Measurements from ENCODE around the gene RNF114. TPM values are rescaled to one million over a fixed set of nuclear protein-coding genes. Genes with fewer than 3 reads are reported as not detected.

The RNF114 gene
- total RNA-seq: 100 to 1,000 TPM in 1 of 4 donors, 10 to 100 TPM in 3; 65.2 to 142 (median 78.1) TPM

GRCh38 chr20:49936153-49937026, at the start of gene RNF114:
TSS of gene RNF114 (plus strand) at chr20:49936397. CDS start at chr20:49936413, 16 bp downstream.
- Histone ChIP-seq H3K4me1 (peaks cover 34 to 55% (median 50%) of the 10 kb centered on the region in 4 donors), H3K4me3 (peak within 1 kb of the TSS; percentile 71 to 99 (median 92)), H3K27ac (replicated peaks in 1 of 4) (peak within 1 kb of the TSS; percentile 89 to 98 (median 94)), H3K9me3 (no peaks in the 10 kb centered on the region), H3K27me3 (no peaks in the 10 kb centered on the region), H3K36me3 (peaks cover 0 to 20% (median 10%) of the 10 kb centered on the region in 4 donors)
- TF ChIP-seq POLR2AphosphoS5 (IDR thresholded peaks at IDR 0.05) (peak; percentile 98 to 99), POLR2A (IDR thresholded peaks at IDR 0.05; ENCODE audit: low read depth) (peak; percentile 92), CTCF (IDR thresholded peaks at IDR 0.05) (peak in 1 of 3 experiments; percentile 23), EP300 (IDR thresholded peaks at IDR 0.05) (no peak)
- intact Hi-C loops (cut with DNase I): no loop called here
- under 1% methylated on average over 22 of the region's 79 CpGs for WGBS
- DNase-seq (ENCODE audit: extremely low spot score): peak; percentile 98

- 73% methylated on average over 11 of the region's 30 CpGs for WGBS
- Histone ChIP-seq H3K4me1 (peaks cover 35 to 49% (median 46%) of the 10 kb centered on the region in 4 donors), H3K9me3 (no peaks in the 10 kb centered on the region), H3K27me3 (no peaks in the 10 kb centered on the region), H3K36me3 (peaks cover 9 to 78% (median 66%) of the 10 kb centered on the region in 4 donors), H3K27ac (replicated peaks in 1 of 4) (peak overlapping the region; percentile 44 to 71 (median 56)), H3K4me3 (no peak overlapping the region)
- TF ChIP-seq POLR2A (IDR thresholded peaks at IDR 0.05; ENCODE audit: low read depth) (no peak), EP300 (IDR thresholded peaks at IDR 0.05) (no peak), POLR2AphosphoS5 (IDR thresholded peaks at IDR 0.05) (no peak), CTCF (IDR thresholded peaks at IDR 0.05) (no peak)
- DNase-seq (ENCODE audit: extremely low spot score): no peak
- intact Hi-C loops (cut with DNase I): no loop called here
These were observed 49.5 kb upstream of the RNF114 start for GRCh38 chr20:49886571-49887213.

- peaks cover 42 to 54% (median 48%) of the 10 kb centered on the region in 4 donors for H3K4me1 ChIP-seq
- peaks cover 9 to 75% (median 59%) of the 10 kb centered on the region in 4 donors for H3K36me3 ChIP-seq
These were observed 48.7 kb upstream of the RNF114 start for GRCh38 chr20:49887251-49888211.

More at GRCh38 chr20:49887251-49888211, 48.7 kb upstream of the RNF114 start:
- no peak for DNase-seq (ENCODE audit: extremely low spot score)
- Histone ChIP-seq H3K9me3 (no peaks in the 10 kb centered on the region), H3K4me3 (no peak overlapping the region), H3K27ac (replicated peaks in 1 of 4) (peak overlapping the region; percentile 44 to 71 (median 56)), H3K27me3 (no peaks in the 10 kb centered on the region)
- intact Hi-C loops (cut with DNase I): loop anchor here (2.0 kb wide), 1 partner anchor 277 kb away; no protein-coding TSS in a partner anchor
- peak in 1 of 2 donors; percentile 25 for TF ChIP-seq POLR2AphosphoS5 (IDR thresholded peaks at IDR 0.05)
- no peak for TF ChIP-seq CTCF (IDR thresholded peaks at IDR 0.05)
- no peak for TF ChIP-seq POLR2A (IDR thresholded peaks at IDR 0.05; ENCODE audit: low read depth)
- no peak for TF ChIP-seq EP300 (IDR thresholded peaks at IDR 0.05)
- 88% methylated on average over 15 of the region's 32 CpGs for WGBS
